Measurements from ENCODE around the gene RIN3. TPM values are rescaled to one million over a fixed set of nuclear protein-coding genes. Genes with fewer than 3 reads are reported as not detected.

The RIN3 gene
- total and polyA plus RNA-seq, 2 of the 4 experiments (the other 2 are of a cell fraction), result 2.5 to 11.1 TPM

GRCh38 chr14:92685784-92686355 lies 172.3 kb downstream of the RIN3 start (continued):
- no peak for TF ChIP-seq USF2 (IDR thresholded peaks at IDR 0.05; ENCODE audit: low read depth, low read length)
- TF ChIP-seq BHLHE40 (IDR thresholded peaks at IDR 0.05; ENCODE audit: low read depth, low read length), result no peak
- TF ChIP-seq MAFK (IDR thresholded peaks at IDR 0.05; ENCODE audit: low read depth, low read length), result no peak
- no peak for TF ChIP-seq NFE2L2 (IDR thresholded peaks at IDR 0.05; ENCODE audit: low read depth, low read length)
- TF ChIP-seq FOS (IDR thresholded peaks at IDR 0.05; ENCODE audit: low read depth, low read length), result no peak
